ENCODE data around the gene ZFYVE28.
A peak's percentile ranks its signal among the peaks of the same experiment; 100 is the strongest.

The ZFYVE28 gene

DNA sequence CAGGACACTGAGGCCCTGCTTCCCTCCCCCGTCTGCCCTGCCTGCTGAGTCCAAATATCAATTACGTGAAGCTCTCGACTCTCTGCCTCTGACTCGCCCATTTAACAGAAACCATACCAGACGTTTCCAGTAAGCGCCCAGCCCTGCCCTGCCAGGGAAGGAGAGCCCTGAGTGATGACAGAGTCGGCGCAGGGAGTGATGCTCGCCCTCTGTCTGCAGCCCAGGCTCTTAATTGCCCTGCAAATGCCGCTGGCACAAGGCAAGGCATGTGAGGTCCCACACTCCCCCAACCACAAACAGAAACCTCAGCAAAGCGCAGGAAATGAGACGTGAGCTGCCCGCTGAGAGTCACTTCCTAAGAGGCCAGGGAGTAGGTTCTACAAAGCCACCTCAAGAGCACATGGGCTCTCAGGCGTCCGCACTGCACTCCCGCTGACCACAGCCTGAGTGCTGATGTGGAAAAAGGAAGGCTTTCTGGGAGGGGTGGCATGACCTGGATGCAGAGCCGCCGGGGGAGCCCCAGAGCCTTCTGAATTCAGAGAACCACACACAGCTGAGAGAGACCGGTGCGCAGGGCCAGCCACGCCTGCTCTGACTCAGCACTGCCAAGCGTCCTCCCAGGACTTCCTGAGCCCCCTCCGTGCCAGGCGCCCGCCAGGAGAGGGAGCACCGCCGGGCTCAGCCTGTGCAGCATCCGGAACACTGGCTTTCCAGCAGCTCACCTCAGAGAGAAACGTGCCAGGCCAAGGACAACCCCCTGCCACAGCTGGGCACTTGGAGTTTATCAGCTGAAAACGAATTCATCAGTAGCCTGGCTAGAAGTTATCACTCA lies 5.3 kb downstream of the ZFYVE28 start:
- peak; percentile 69 for DNase-seq (ENCODE audit: low read depth)
- peak overlapping the region; percentile 50 for H3K4me3 ChIP-seq (ENCODE audit: low read depth, low read length)
- TF ChIP-seq CTCF (IDR thresholded peaks at IDR 0.05; ENCODE audit: low read depth, low read length, missing control alignments): peak; percentile 12

DNA sequence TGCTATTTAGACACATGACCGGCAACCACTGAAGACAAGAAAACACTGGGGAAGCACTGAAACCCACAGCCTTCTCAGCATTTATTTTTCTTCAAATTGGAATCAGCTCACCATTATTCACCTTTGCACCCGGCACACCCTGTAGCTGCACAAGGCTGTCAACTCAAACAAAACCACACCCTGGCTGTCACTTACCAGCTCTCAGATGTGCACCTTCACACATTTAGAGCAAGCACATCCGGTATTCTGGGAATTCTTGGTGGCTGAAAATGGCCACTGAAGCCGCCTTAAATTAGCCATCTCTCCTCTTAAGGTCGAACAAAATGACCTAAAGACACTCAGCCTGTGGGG lies 5.9 kb downstream of the ZFYVE28 start:
- peak; percentile 59 for DNase-seq (ENCODE audit: low read depth)
- TF ChIP-seq CTCF (IDR thresholded peaks at IDR 0.05; ENCODE audit: low read depth, low read length, missing control alignments): no peak
- H3K4me3 ChIP-seq (ENCODE audit: low read depth, low read length): peak overlapping the region; percentile 50

DNA sequence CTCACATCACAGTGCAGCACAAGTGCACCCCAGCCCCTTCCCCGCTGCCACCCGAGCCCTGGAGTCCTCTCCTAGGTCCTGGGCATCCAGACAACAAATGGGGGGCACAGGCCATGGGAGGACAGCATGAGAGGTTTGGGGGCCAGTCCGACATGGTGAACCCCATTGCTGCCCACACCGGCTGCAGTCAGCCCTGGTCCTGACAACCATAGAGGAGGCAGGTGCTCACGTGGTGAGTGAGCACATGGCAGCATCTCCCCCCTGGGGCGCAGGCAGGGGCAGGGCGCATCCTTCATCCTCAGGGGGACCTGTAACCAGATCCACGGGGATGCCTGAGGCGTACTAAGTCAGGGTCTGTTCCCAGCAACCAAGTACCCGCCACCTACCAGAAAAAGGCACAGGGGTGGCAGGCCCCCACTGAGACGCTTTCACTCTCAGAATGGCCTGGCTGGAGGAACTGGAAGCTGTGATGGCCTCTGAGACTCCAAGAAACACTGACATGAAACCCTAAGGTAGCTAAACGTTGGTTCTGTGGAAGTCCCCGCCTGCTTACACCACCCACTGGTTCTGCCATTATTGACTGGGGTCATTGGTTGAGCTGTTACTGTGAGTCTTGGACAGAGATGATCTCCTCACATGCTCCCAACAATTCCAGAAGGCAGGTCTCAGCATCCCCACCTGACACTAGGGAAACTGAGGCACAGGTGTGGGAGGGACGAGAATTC lies 6.5 kb downstream of the ZFYVE28 start:
- TF ChIP-seq CTCF (IDR thresholded peaks at IDR 0.05; ENCODE audit: low read depth, low read length, missing control alignments): no peak
- peak overlapping the region; percentile 50 for H3K4me3 ChIP-seq (ENCODE audit: low read depth, low read length)
- peak; percentile 52 for DNase-seq (ENCODE audit: low read depth)

DNA sequence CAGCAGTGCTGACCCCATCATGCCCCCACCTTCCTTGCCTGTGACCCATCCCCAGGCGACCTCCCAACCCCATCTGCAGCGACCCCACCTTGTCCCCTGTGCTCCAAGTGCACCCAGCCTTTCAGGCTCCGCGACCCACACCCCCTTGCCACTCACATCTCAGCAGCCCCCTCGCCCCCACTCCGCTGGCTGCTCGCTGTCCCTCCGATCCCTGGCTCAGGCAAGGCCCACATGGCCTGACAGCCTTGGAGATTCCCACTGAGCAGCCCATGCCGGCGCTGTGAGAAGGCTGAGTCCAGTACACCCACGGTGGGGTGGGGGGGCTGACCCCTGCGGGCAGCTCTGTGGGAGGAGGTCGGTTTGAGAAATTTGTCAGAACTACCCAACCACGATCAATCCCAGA lies 9.1 kb downstream of the ZFYVE28 start:
- TF ChIP-seq CTCF (IDR thresholded peaks at IDR 0.05; ENCODE audit: low read depth, low read length, missing control alignments): no peak
- no peak for DNase-seq (ENCODE audit: low read depth)
- H3K4me3 ChIP-seq (ENCODE audit: low read depth, low read length): no peak overlapping the region

GRCh38 chr4:2408976-2409375 lies 9.5 kb downstream of the ZFYVE28 start:
- no peak for DNase-seq (ENCODE audit: low read depth)
- TF ChIP-seq CTCF (IDR thresholded peaks at IDR 0.05; ENCODE audit: low read depth, low read length, missing control alignments): no peak
- no peak overlapping the region for H3K4me3 ChIP-seq (ENCODE audit: low read depth, low read length)

GRCh38 chr4:2408401-2408958 lies 10.0 kb downstream of the ZFYVE28 start:
- DNase-seq (ENCODE audit: low read depth): no peak
- TF ChIP-seq CTCF (IDR thresholded peaks at IDR 0.05; ENCODE audit: low read depth, low read length, missing control alignments): no peak

More at GRCh38 chr4:2408401-2408958, 10.0 kb downstream of the ZFYVE28 start:
- no peak overlapping the region for H3K4me3 ChIP-seq (ENCODE audit: low read depth, low read length)
